ENCODE data around the gene ALK.

The ALK gene

GRCh38 chr2:29349316-29350030 is 571.9 kb downstream of the ALK start:
- no peak for DNase-seq

- DNase-seq: peak in 1 of 2 experiments; percentile 39
Measured at GRCh38 chr2:29347774-29348461, 573.5 kb downstream of the ALK start.

- DNase-seq: no peak
Measured at GRCh38 chr2:29345236-29345635, 576.1 kb downstream of the ALK start.

- DNase-seq: no peak
Measured at GRCh38 chr2:29343830-29344229, 577.6 kb downstream of the ALK start.

- no peak for DNase-seq
Measured at GRCh38 chr2:29336341-29337241, 584.8 kb downstream of the ALK start.

GRCh38 chr2:29335396-29335795 is 586.0 kb downstream of the ALK start:
- no peak for DNase-seq

GRCh38 chr2:29334706-29335105 is 586.7 kb downstream of the ALK start:
- no peak for DNase-seq

GRCh38 chr2:29332540-29332939 is 588.8 kb downstream of the ALK start:
- no peak for DNase-seq

GRCh38 chr2:29329899-29330298 is 591.5 kb downstream of the ALK start:
- no peak for DNase-seq

GRCh38 chr2:29326926-29327325 is 594.5 kb downstream of the ALK start:
- DNase-seq: peak; percentile 59 to 77

GRCh38 chr2:29325544-29325943 is 595.8 kb downstream of the ALK start:
- no peak for DNase-seq

GRCh38 chr2:29323961-29324360 is 597.4 kb downstream of the ALK start:
- DNase-seq: peak; percentile 23 to 74

GRCh38 chr2:29323301-29323700 is 598.1 kb downstream of the ALK start:
- DNase-seq: no peak

- DNase-seq: no peak
Measured at GRCh38 chr2:29322011-29322410, 599.4 kb downstream of the ALK start.

- DNase-seq: no peak
Measured at GRCh38 chr2:29317801-29318485, 603.4 kb downstream of the ALK start.

GRCh38 chr2:29317077-29317517 is 604.3 kb downstream of the ALK start:
- DNase-seq: no peak

- no peak for DNase-seq
Measured at GRCh38 chr2:29314816-29315571, 606.4 kb downstream of the ALK start.

GRCh38 chr2:29311458-29311857 is 609.9 kb downstream of the ALK start:
- no peak for DNase-seq

- no peak for DNase-seq
Measured at GRCh38 chr2:29310650-29311348, 610.6 kb downstream of the ALK start.

- peak; percentile 57 to 73 for DNase-seq
Measured at GRCh38 chr2:29309090-29310029, 612.0 kb downstream of the ALK start.
